ENCODE results near the gene AMN1. TPM values are rescaled to one million over a fixed set of nuclear protein-coding genes. Genes with fewer than 3 reads are reported as not detected.
"Not testable (repeated sequence)": the region's sequence is repeated elsewhere in the genome, so short reads cannot be mapped to it uniquely, and the experiment has no call there.

The AMN1 gene
- total RNA-seq, 1 experiment from 2014 or later = 3.9 TPM

DNA sequence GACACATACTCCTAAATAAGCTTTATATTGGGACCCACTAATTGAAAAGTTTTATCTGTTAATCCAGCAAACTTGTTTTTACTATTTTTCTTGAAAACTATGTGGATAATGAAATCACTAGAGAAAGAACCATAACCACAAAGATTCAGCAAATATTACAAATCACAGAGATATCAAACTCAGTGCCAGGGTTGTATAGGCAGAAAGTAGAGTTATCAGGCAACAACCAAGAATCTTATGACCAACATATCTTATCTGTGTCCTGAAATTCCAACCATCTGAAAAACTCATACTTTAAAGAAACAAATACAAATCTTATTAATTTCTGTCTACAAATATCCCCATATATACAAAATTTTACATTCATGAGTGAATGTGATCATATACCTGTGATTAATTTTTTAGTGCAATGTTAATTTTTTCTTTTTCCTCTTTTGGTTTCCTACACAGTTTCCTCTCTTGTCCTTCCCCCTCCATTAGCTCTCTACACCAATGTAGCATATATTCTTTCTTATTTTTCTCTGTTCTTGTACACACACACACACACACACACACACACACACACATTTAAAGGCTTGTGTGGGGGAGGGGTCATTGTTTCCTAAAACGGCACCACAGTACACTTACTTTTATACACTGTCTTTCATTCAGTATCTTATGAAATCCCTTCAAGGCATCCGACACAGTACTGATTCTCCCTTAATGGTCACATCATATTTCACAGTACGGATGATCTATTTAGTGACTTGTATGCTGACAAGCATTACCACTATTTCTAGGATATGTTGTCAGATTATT lies 18.6 kb downstream of the AMN1 start:
- no peak for DNase-seq
- no peak overlapping the region for H3K4me3 ChIP-seq (ENCODE audit: low read length)
- no peak overlapping the region for H3K4me2 ChIP-seq (ENCODE audit: low read length)
- ChIA-PET CTCF (no interaction called here), POLR2A (ENCODE audit: unreplicated experiment) (no interaction called here)
- no peaks in the 10 kb centered on the region for H3K79me2 ChIP-seq (ENCODE audit: low read length)
- H3K36me3 ChIP-seq (ENCODE audit: low read depth, low read length) = no peaks in the 10 kb centered on the region
- no peak for ATAC-seq
- no peaks in the 10 kb centered on the region for H4K20me1 ChIP-seq (ENCODE audit: low read length)
- H3F3A ChIP-seq (ENCODE audit: low read length, unreplicated experiment) = no peaks in the 10 kb centered on the region
- H3K9me2 ChIP-seq (replicated peaks; ENCODE audit: low read length) = no peaks in the 10 kb centered on the region
- intact Hi-C loops (cut with micrococcal nuclease) = no loop called here
- no peaks in the 10 kb centered on the region for H3K4me1 ChIP-seq (ENCODE audit: insufficient read depth, low read length)
- no peak overlapping the region for H3K9ac ChIP-seq (ENCODE audit: low read length)
- H2AFZ ChIP-seq (ENCODE audit: low read length) = no peak overlapping the region
- H3K27ac ChIP-seq (ENCODE audit: low read length) = no peak overlapping the region
- TF ChIP-seq EZH2phosphoT487 (IDR thresholded peaks at IDR 0.05; ENCODE audit: borderline replicate concordance, low read length) = no peak
- no peak for TF ChIP-seq EZH2 (IDR thresholded peaks at IDR 0.05; ENCODE audit: low read length, unreplicated experiment)
- TF ChIP-seq, protein P1, sequence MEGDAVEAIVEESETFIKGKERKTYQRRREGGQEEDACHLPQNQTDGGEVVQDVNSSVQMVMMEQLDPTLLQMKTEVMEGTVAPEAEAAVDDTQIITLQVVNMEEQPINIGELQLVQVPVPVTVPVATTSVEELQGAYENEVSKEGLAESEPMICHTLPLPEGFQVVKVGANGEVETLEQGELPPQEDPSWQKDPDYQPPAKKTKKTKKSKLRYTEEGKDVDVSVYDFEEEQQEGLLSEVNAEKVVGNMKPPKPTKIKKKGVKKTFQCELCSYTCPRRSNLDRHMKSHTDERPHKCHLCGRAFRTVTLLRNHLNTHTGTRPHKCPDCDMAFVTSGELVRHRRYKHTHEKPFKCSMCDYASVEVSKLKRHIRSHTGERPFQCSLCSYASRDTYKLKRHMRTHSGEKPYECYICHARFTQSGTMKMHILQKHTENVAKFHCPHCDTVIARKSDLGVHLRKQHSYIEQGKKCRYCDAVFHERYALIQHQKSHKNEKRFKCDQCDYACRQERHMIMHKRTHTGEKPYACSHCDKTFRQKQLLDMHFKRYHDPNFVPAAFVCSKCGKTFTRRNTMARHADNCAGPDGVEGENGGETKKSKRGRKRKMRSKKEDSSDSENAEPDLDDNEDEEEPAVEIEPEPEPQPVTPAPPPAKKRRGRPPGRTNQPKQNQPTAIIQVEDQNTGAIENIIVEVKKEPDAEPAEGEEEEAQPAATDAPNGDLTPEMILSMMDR (conservative IDR thresholded peaks at IDR 0.05; ENCODE audit: low read depth, low read length) = no peak
- no peaks in the 10 kb centered on the region for H3K9me3 ChIP-seq (ENCODE audit: low read length)
- BruUV-seq (replicated peaks) = no TSS peak
- no peaks in the 10 kb centered on the region for H3K27me3 ChIP-seq (ENCODE audit: low read length)

DNA sequence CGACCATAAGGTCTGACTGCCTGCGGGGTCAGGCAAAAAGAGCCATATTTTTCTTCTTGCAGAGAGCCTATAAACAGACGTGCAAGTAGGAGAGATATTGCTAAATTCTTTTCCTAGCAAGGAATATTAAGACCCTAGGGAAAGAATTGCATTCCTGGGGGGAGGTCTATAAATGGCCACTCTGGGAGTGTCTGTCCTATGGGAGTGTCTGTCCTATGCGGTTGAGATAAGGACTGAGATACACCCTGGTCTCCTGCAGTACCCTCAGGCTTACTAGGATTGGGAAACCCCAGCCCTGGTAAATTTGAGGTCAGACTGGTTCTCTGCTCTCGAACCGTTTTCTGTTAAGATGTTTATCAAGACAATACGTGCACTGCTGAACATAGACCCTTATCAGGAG lies 20.7 kb downstream of the AMN1 start:
- H3K79me2 ChIP-seq (ENCODE audit: low read length); H3K27me3 ChIP-seq (ENCODE audit: low read length); H3K27ac ChIP-seq (ENCODE audit: low read length); H3K36me3 ChIP-seq (ENCODE audit: low read depth, low read length); CTCF ChIA-PET; DNase-seq; H3K4me1 ChIP-seq (ENCODE audit: insufficient read depth, low read length); BruUV-seq (replicated peaks); H3K9me3 ChIP-seq (ENCODE audit: low read length); H3K4me3 ChIP-seq (ENCODE audit: low read length); intact Hi-C loops (cut with micrococcal nuclease); ATAC-seq; H3K4me2 ChIP-seq (ENCODE audit: low read length); POLR2A ChIA-PET (ENCODE audit: unreplicated experiment); H3F3A ChIP-seq (ENCODE audit: low read length, unreplicated experiment); H4K20me1 ChIP-seq (ENCODE audit: low read length); H2AFZ ChIP-seq (ENCODE audit: low read length); H3K9me2 ChIP-seq (replicated peaks; ENCODE audit: low read length); H3K9ac ChIP-seq (ENCODE audit: low read length): not testable (repeated sequence)

DNA sequence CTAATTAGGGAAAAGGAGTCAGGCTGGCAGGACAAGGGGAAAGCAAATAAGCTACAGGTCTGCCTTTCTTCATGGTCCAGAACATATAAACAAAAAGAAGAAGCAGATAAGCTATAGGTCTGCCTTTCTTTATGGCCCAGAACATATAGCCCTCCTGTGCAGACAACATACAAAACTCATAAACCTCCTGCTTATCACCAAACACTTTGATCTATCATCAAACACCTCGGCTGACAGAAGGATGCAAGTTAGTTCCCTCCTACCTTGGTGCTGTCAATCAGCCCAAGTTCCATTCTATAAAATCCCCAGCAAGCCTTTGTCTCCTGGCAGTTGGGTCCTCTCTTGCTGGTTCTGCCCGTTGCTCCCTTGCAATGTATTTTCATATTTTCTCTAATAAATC lies 23.2 kb downstream of the AMN1 start:
- Histone ChIP-seq H3F3A (ENCODE audit: low read length, unreplicated experiment) (no peaks in the 10 kb centered on the region), H3K4me3 (ENCODE audit: low read length) (no peak overlapping the region), H3K79me2 (ENCODE audit: low read length) (no peaks in the 10 kb centered on the region), H2AFZ (ENCODE audit: low read length) (no peak overlapping the region), H3K4me2 (ENCODE audit: low read length) (no peak overlapping the region), H3K27ac (ENCODE audit: low read length) (no peak overlapping the region), H4K20me1 (ENCODE audit: low read length) (no peaks in the 10 kb centered on the region), H3K4me1 (ENCODE audit: insufficient read depth, low read length) (no peaks in the 10 kb centered on the region), H3K27me3 (ENCODE audit: low read length) (no peaks in the 10 kb centered on the region), H3K9me2 (replicated peaks; ENCODE audit: low read length) (no peaks in the 10 kb centered on the region), H3K9ac (ENCODE audit: low read length) (no peak overlapping the region), H3K9me3 (ENCODE audit: low read length) (no peaks in the 10 kb centered on the region), H3K36me3 (ENCODE audit: low read depth, low read length) (no peaks in the 10 kb centered on the region)
- BruUV-seq (replicated peaks) = no TSS peak
- ChIA-PET POLR2A (ENCODE audit: unreplicated experiment) (no interaction called here), CTCF (no interaction called here)
- TF ChIP-seq EZH2phosphoT487 (IDR thresholded peaks at IDR 0.05; ENCODE audit: borderline replicate concordance, low read length) (no peak), EZH2 (IDR thresholded peaks at IDR 0.05; ENCODE audit: low read length, unreplicated experiment) (no peak)
- TF ChIP-seq, protein P1 (conservative IDR thresholded peaks at IDR 0.05; ENCODE audit: low read depth, low read length) = no peak
- no peak for DNase-seq
- intact Hi-C loops (cut with micrococcal nuclease) = no loop called here
- no peak for ATAC-seq

Measured in PC-3 (cell line).